AG09309 (cell line): ENCODE results near the gene CSF1R.

Experiments used
- DNase-seq: peaks from one replicate; pipeline ENCODE4 v3.0.0-alpha.2; 2010; ENCODE audit warnings: low read depth
- H3K4me3 ChIP-seq: 2 replicates; pipeline ENCODE4 v1.5.1; 2011; ENCODE audit warnings: mild to moderate bottlenecking, low read depth, low read length, moderate library complexity; ENCODE audit not compliant: control insufficient read depth
- CTCF ChIP-seq: IDR thresholded peaks from 2 replicates; pipeline ENCODE4 v1.5.1; 2011; ENCODE audit warnings: mild to moderate bottlenecking, low read depth, low read length, inconsistent platforms; ENCODE audit not compliant: insufficient read depth, control insufficient read depth; ENCODE audit errors: missing control alignments

CSF1R gene

DNA sequence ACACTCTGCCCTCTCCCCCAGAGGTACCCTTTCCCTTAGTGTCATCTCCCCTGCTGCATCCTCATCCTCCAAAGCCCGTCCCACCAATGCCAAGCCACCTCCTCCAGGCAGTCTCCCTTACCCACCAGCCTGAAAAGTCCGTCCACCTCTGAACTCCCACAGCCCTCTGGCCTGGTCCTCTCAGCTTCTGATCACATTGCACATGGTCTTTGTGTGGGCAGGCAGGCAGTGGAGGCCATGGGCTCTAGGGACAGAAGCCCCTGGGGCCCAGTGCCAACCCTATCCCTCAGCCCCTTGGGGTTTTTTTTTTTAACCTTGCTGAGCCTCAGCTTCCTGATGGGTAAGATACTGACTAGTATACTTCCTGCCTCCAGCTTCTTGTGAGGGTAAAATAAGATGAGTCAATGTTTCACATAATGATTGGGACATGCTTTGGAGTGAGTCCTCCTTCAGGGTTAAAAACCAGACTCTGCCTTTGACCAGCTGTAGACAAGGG is 19.4 kb downstream of the CSF1R start:
- no peak overlapping the region for H3K4me3 ChIP-seq
- TF ChIP-seq CTCF, result no peak
- peak; percentile 43 for DNase-seq

- TF ChIP-seq CTCF, result no peak
- no peak for DNase-seq
- no peak overlapping the region for H3K4me3 ChIP-seq
Observed at GRCh38 chr5:150066436-150066835, 19.9 kb downstream of the CSF1R start.

- no peak for DNase-seq
- no peak for TF ChIP-seq CTCF
- H3K4me3 ChIP-seq, result no peak overlapping the region
Observed at GRCh38 chr5:150065886-150066285, 20.5 kb downstream of the CSF1R start.

DNA sequence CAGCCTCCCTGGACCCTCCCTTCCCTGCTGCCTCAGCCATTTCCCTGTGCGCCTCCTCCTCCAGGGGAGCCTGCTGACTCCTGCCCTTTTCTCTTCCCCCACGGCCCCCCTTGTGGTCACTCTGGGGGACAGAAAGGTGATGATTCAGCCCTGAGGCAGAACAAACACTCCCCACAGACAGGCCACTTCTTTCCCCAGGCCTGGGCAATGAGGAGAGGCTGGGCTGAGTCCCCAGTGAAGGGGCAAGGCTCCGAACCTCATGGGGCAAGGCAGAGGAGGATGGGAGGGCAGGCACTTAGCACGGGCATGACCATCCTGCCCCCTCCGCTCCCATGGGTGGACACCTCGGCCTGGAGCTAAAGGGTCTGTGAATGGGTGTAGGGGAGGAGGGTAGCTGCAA is 21.0 kb downstream of the CSF1R start:
- no peak for DNase-seq
- no peak overlapping the region for H3K4me3 ChIP-seq
- peak; percentile 7 for TF ChIP-seq CTCF

DNA sequence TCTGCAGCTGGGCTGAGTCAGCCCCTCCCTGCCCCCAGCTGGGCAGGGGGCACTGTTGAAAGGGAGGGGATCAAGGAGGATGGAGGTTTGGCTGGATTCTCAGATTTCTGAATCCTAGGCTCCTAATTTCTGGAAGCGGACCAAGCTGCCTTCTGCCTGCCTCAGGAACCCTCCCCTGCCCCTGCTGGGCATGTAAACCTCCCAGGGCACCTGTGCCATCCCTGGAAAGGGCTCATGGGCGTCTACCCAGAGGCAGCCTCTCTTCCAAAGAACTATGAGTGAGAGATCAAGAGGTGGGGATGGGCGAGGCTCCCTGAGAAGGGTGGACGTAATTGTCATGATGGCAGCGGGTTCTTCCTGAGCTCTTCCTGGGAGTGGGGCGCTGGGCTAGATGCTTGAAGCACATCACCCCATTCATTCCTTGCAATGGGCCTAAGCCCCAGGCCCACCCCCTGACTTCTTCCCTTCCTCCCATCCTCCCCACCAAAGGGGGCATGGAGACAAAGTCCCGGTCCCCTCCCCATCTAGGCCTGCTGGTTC is 21.6 kb downstream of the CSF1R start:
- TF ChIP-seq CTCF, result no peak
- DNase-seq, result no peak
- H3K4me3 ChIP-seq, result no peak overlapping the region

DNA sequence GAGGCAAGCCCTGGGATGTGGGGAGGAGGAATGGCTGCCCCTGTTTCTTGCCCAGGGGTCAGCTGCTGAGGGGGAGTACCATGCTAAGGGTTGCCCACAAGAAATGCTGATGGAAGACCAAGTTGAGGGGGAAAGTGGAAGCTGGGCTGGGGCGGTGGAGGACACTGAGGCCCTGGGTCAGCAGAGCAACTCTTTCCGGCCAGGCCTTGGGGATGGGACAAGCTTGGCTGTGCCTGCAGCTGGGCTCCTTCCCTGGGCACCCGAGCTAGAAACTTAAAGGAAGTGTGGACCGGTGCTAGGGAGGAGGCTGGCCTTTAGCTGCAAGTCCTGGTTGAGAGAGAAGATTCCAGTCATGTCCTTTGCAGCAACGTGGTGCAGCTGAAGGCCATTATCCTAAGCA is 22.7 kb downstream of the CSF1R start:
- TF ChIP-seq CTCF, result no peak
- DNase-seq, result no peak
- no peak overlapping the region for H3K4me3 ChIP-seq

GRCh38 chr5:150062216-150062922 is 24.0 kb downstream of the CSF1R start:
- TF ChIP-seq CTCF, result no peak
- H3K4me3 ChIP-seq, result no peak overlapping the region
- no peak for DNase-seq
